PC-3 (cell line): ENCODE data around the gene WDR48. TPM values are rescaled to one million over a fixed set of nuclear protein-coding genes. Genes with fewer than 3 reads are reported as not detected.

Experiments
- ATAC-seq: fragments of 200-7000 bp; cut with Tn5 transposase; 2 replicates; pipeline ENCODE4 v1.9.1; 2020; ENCODE audit warnings: mild to moderate bottlenecking, moderate library complexity
- BruUV-seq: library from RNA; stranded (reverse); fragments of 400-500 nt; replicated peaks from 2 replicates; lab custom pipeline; 2021; lab: Mats Ljungman, UMichigan
- CTCF ChIA-PET: fragments of 300-600 bp; sonication (Branson Sonifier 250); formaldehyde crosslinking; loops from one replicate; lab custom pipeline; 2022; ENCODE audit warnings: antibody characterized with exemption; lab: Charles Lee
- POLR2A ChIA-PET: fragments of 300-600 bp; sonication (Branson Sonifier 250); formaldehyde crosslinking; loops from one replicate; lab custom pipeline; 2022; ENCODE audit warnings: antibody characterized with exemption; ENCODE audit not compliant: unreplicated experiment; lab: Charles Lee
- DNase-seq: peaks from one replicate; pipeline ENCODE4 v3.0.0-alpha.2; 2015
- H2AFZ ChIP-seq: fragments of 300-600 bp; sonication (generic); 2 replicates; pipeline ENCODE4 v1.6.0; 2016; ENCODE audit warnings: antibody characterized with exemption, low read length
- H3F3A ChIP-seq: fragments of 300-600 bp; sonication (generic); one replicate; pipeline ENCODE4 v1.6.0; 2017; ENCODE audit warnings: antibody characterized with exemption, low read length, control low read depth, mild to moderate bottlenecking; ENCODE audit not compliant: unreplicated experiment
- H3K27ac ChIP-seq: fragments of 300-600 bp; sonication (generic); 2 replicates; pipeline ENCODE4 v1.5.1; 2016; ENCODE audit warnings: mild to moderate bottlenecking, low read length
- H3K27me3 ChIP-seq: fragments of 300-600 bp; sonication (generic); 2 replicates; pipeline ENCODE4 v1.6.1; 2016; ENCODE audit warnings: low read length, mixed read lengths
- H3K36me3 ChIP-seq: fragments of 300-600 bp; sonication (generic); 2 replicates; pipeline ENCODE4 v1.6.1; 2016; ENCODE audit warnings: low read depth, mixed run types, low read length, mixed read lengths
- H3K4me1 ChIP-seq: fragments of 300-600 bp; sonication (generic); 2 replicates; pipeline ENCODE4 v1.5.1; 2016; ENCODE audit warnings: low read length; ENCODE audit not compliant: insufficient read depth
- H3K4me2 ChIP-seq: fragments of 300-600 bp; sonication (generic); 2 replicates; pipeline ENCODE4 v1.6.0; 2016; ENCODE audit warnings: low read length
- H3K4me3 ChIP-seq: fragments of 300-600 bp; sonication (generic); 2 replicates; pipeline ENCODE4 v1.5.1; 2016; ENCODE audit warnings: mild to moderate bottlenecking, low read length, mixed read lengths
- H3K79me2 ChIP-seq: fragments of 300-600 bp; sonication (generic); 2 replicates; pipeline ENCODE4 v1.6.1; 2017; ENCODE audit warnings: low read length, mixed read lengths
- H3K9ac ChIP-seq: fragments of 300-600 bp; sonication (generic); 2 replicates; pipeline ENCODE4 v1.6.0; 2016; ENCODE audit warnings: mild to moderate bottlenecking, low read length
- H3K9me2 ChIP-seq: fragments of 300-600 bp; sonication (generic); replicated peaks from 2 replicates; pipeline ENCODE4 v1.6.1; 2016; ENCODE audit warnings: mixed run types, low read length, mixed read lengths
- H3K9me3 ChIP-seq: fragments of 300-600 bp; sonication (generic); 2 replicates; pipeline ENCODE4 v1.6.1; 2016; ENCODE audit warnings: low read length, mixed read lengths
- H4K20me1 ChIP-seq: fragments of 300-600 bp; sonication (generic); 2 replicates; pipeline ENCODE4 v1.6.1; 2016; ENCODE audit warnings: low read length, mixed read lengths
- EZH2 ChIP-seq: fragments of 300-600 bp; sonication (generic); IDR thresholded peaks from one replicate; pipeline ENCODE4 v1.6.1; 2017; ENCODE audit warnings: antibody characterized with exemption, mild to moderate bottlenecking, low read length; ENCODE audit not compliant: unreplicated experiment
- EZH2phosphoT487 ChIP-seq: fragments of 300-600 bp; sonication (generic); IDR thresholded peaks from 2 replicates; pipeline ENCODE4 v1.6.1; 2018; ENCODE audit warnings: mild to moderate bottlenecking, antibody characterized with exemption, low read length, borderline replicate concordance
- intact Hi-C: fragments of 100-400 bp; cut with micrococcal nuclease; formaldehyde crosslinking; loops from 2 replicates; pipeline ENCODE4 v1.9.0; 2023
- total RNA-seq: library from RNA; depleted of rRNA; stranded (reverse); fragments of >200 nt; gene quantifications from 2 replicates; pipeline ENCODE4 v1.2.3, GENCODE V29; 2014
- TF ChIP-seq, protein P1 (sequence below): fragments of 300-600 bp; sonication (generic); conservative IDR thresholded peaks from 2 replicates; pipeline ENCODE4 v1.5.1; 2017; ENCODE audit warnings: antibody characterized with exemption, low read depth, mild to moderate bottlenecking, low read length

Gene WDR48
- total RNA-seq, 1 experiment from 2014 or later, result 21.0 TPM

DNA sequence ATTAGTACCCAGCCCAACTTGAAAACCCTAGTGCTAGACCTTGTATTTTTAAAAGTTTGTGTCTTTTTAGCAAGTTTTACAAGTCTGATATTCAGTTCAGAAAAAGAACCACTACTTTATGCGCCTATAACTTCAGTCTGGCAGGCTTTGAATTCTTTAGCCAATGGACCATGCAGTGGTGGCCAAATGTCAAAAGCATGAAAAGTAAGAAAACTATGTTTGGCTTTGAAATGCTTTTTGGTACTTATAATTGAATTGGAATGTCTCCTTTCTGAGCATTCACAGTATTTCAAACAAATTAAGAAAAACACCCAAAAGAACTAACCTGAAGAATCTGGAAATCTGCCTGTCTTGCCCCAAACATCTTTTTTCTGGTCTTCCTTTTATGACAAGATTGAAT is 12.8 kb downstream of the WDR48 start:
- POLR2A ChIA-PET, result no interaction called here
- Histone ChIP-seq H4K20me1 (no peaks in the 10 kb centered on the region), H3K4me2 (no peak overlapping the region), H3K27me3 (no peaks in the 10 kb centered on the region), H3K9me2 (no peaks in the 10 kb centered on the region), H2AFZ (no peak overlapping the region), H3K9ac (no peak overlapping the region), H3K4me1 (no peaks in the 10 kb centered on the region), H3K27ac (no peak overlapping the region), H3K4me3 (no peak overlapping the region), H3K79me2 (peaks cover 9% of the 10 kb centered on the region; the same call in 1 of the 2 replicates), H3K36me3 (peaks cover 5% of the 10 kb centered on the region; the same call in 1 of the 2 replicates), H3K9me3 (no peaks in the 10 kb centered on the region), H3F3A (no peaks in the 10 kb centered on the region)
- no TSS peak for BruUV-seq
- intact Hi-C loops, result no loop called here
- TF ChIP-seq, protein P1, sequence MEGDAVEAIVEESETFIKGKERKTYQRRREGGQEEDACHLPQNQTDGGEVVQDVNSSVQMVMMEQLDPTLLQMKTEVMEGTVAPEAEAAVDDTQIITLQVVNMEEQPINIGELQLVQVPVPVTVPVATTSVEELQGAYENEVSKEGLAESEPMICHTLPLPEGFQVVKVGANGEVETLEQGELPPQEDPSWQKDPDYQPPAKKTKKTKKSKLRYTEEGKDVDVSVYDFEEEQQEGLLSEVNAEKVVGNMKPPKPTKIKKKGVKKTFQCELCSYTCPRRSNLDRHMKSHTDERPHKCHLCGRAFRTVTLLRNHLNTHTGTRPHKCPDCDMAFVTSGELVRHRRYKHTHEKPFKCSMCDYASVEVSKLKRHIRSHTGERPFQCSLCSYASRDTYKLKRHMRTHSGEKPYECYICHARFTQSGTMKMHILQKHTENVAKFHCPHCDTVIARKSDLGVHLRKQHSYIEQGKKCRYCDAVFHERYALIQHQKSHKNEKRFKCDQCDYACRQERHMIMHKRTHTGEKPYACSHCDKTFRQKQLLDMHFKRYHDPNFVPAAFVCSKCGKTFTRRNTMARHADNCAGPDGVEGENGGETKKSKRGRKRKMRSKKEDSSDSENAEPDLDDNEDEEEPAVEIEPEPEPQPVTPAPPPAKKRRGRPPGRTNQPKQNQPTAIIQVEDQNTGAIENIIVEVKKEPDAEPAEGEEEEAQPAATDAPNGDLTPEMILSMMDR, result no peak
- TF ChIP-seq EZH2phosphoT487 (no peak), EZH2 (no peak)
- DNase-seq (no peak), ATAC-seq (no peak)
- CTCF ChIA-PET, result no interaction called here

DNA sequence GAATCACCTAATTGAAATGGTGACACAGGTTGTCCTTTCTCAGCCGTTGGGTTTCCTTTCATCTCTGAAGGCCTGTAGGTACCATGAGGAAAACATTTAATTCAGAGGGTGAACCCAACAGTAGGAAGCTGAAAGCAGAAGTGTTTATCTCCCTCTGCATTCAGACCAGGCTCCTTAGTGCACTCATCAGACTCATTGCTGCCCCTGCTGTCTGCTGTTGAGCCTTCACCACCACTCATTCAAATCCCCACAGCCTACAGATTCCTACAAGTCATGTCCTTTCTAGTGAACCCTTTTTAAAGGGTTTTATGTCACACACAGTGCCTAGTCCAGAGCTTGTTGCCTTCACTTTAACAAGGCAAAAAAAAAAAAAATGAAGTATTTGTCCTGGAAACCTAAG is 13.4 kb downstream of the WDR48 start:
- intact Hi-C loops, result no loop called here
- POLR2A ChIA-PET, result no interaction called here
- H3K79me2 ChIP-seq, result peaks cover 6% of the 10 kb centered on the region; the same call in 1 of the 2 replicates

DNA sequence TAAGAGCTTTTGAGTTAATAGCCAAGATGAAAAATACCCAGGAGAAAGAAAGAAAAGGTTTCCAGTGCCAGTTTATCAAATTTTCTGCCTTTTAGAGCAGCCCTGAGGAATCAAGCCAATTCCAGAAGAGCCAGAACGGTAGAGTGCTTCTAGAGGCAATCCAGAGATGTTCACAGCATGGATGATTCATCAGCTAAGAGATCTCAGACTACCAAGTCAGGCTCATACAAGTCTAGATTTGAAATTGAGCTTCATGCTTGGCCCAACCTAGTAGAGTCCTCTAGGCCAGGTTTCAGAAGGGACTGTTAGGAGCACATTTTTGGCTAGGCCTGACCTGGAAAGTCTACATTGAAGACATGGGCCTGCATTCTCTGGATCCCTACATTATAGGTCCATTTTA is 15.5 kb downstream of the WDR48 start:
- Histone ChIP-seq H3K9ac (no peak overlapping the region), H3K4me2 (no peak overlapping the region), H3K4me1 (no peaks in the 10 kb centered on the region), H3K4me3 (no peak overlapping the region), H2AFZ (no peak overlapping the region), H3K27ac (no peak overlapping the region), H3K27me3 (no peaks in the 10 kb centered on the region), H3K9me3 (no peaks in the 10 kb centered on the region), H4K20me1 (no peaks in the 10 kb centered on the region), H3K9me2 (no peaks in the 10 kb centered on the region), H3K36me3 (peaks cover 8% of the 10 kb centered on the region; the same call in 1 of the 2 replicates), H3K79me2 (no peaks in the 10 kb centered on the region), H3F3A (no peaks in the 10 kb centered on the region)
- intact Hi-C loops, result no loop called here
- TF ChIP-seq EZH2, result no peak
- TF ChIP-seq, protein P1, result no peak
- no peak for TF ChIP-seq EZH2phosphoT487
- ChIA-PET CTCF (no interaction called here), POLR2A (no interaction called here)
- no peak for DNase-seq
- no peak for ATAC-seq
- BruUV-seq, result TSS peak; percentile 6

More for the DNA sequence above, 13.4 kb downstream of the WDR48 start:
- H3K4me2 ChIP-seq, result no peak overlapping the region
- H3K27ac ChIP-seq, result no peak overlapping the region
- no peak overlapping the region for H2AFZ ChIP-seq
- CTCF ChIA-PET, result interaction anchor here (0.6 kb wide), 1 partner anchor 223 kb away, joined by 7 read pairs; no protein-coding TSS in a partner anchor
- no TSS peak for BruUV-seq
- H3K36me3 ChIP-seq, result peaks cover 8% of the 10 kb centered on the region; the same call in 1 of the 2 replicates
- no peaks in the 10 kb centered on the region for H3K9me3 ChIP-seq
- DNase-seq (peak; percentile 47), ATAC-seq (peak; percentile 98)
- no peaks in the 10 kb centered on the region for H4K20me1 ChIP-seq
- no peak overlapping the region for H3K9ac ChIP-seq
- TF ChIP-seq EZH2phosphoT487, result no peak
- TF ChIP-seq, protein P1, result peak; percentile 59
- H3F3A ChIP-seq, result no peaks in the 10 kb centered on the region
- H3K27me3 ChIP-seq, result no peaks in the 10 kb centered on the region
- H3K4me1 ChIP-seq, result no peaks in the 10 kb centered on the region
- H3K4me3 ChIP-seq, result no peak overlapping the region
- H3K9me2 ChIP-seq, result no peaks in the 10 kb centered on the region
